Mucosa of stomach (tissue), 1 donor: ENCODE results near the gene LRP1-AS.
"Not testable (repeated sequence)": the region's sequence is repeated elsewhere in the genome, so short reads cannot be mapped to it uniquely, and the experiment has no call there.

Source experiments
- H3K27me3 ChIP-seq: one replicate; pipeline ENCODE4 v1.7.0; 2013; ENCODE audit warnings: mild to moderate bottlenecking, low read length; ENCODE audit not compliant: control insufficient read depth, insufficient read depth
- H3K36me3 ChIP-seq: one replicate; pipeline ENCODE4 v1.7.0; 2013; ENCODE audit warnings: low read length; ENCODE audit not compliant: control insufficient read depth, insufficient read depth
- H3K4me1 ChIP-seq: one replicate; pipeline ENCODE4 v1.7.0; 2013; ENCODE audit warnings: mild to moderate bottlenecking, low read length; ENCODE audit not compliant: control insufficient read depth, insufficient read depth
- H3K4me3 ChIP-seq: one replicate; pipeline ENCODE4 v1.7.0; 2013; ENCODE audit warnings: low read length
- H3K9ac ChIP-seq: one replicate; pipeline ENCODE4 v1.7.0; 2013; ENCODE audit warnings: mild to moderate bottlenecking, low read length, moderate library complexity
- H3K9me3 ChIP-seq: one replicate; pipeline ENCODE4 v1.7.0; 2013; ENCODE audit warnings: mild to moderate bottlenecking, low read length, moderate library complexity; ENCODE audit not compliant: control insufficient read depth
- donor health status: Pancreatic carcinoma.

LRP1-AS gene

GRCh38 chr12:57120718-57121117, 26.7 kb downstream of the LRP1-AS start:
- H3K9me3 ChIP-seq, result not testable (repeated sequence)

DNA sequence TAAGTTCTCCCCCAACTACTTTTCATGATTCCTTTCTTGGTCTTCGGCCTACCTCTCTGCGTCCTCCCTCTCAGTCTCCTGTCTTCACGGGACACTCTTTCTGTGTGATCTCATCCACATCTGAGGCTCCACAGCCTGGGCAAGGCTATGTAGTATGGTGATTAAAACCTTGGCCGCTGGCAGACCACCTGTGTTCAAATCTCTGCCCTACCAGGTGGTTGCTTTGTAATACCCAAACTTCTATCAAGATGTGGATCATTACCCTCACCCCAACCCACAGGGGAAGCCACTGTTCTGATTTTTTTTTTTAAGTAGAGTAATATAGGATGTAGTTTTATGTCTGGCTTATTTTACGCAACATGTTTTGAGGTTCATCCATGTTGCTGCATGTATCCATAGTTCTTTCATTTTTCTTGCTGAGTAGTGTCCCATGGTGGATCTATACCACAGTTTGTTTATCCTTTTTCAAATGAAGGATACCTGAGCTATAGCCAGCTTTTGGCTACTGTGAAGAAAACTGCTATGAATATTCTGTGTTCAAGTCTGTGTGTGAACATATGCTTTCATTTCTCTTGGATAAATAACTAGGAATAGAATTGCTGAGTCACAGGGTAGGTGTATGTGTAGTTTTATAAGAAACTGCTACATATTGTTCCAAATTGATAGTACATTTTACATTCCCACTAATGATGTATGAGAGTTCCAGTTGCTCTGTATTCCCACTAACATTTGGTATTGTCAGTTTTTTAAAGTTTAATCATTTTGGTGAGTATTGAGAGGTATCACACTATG, 27.9 kb downstream of the LRP1-AS start:
- no peak overlapping the region for H3K4me3 ChIP-seq
- no peaks in the 10 kb centered on the region for H3K36me3 ChIP-seq
- no peaks in the 10 kb centered on the region for H3K9me3 ChIP-seq
- no peaks in the 10 kb centered on the region for H3K4me1 ChIP-seq
- H3K9ac ChIP-seq, result no peak overlapping the region
- H3K27me3 ChIP-seq, result no peaks in the 10 kb centered on the region

More at GRCh38 chr12:57120718-57121117, 26.7 kb downstream of the LRP1-AS start:
- not testable (repeated sequence) for H3K4me1 ChIP-seq, H3K9ac ChIP-seq, H3K27me3 ChIP-seq, H3K4me3 ChIP-seq, H3K36me3 ChIP-seq

- Histone ChIP-seq H3K4me1 (no peaks in the 10 kb centered on the region), H3K9ac (no peak overlapping the region), H3K9me3 (no peaks in the 10 kb centered on the region), H3K4me3 (no peak overlapping the region), H3K36me3 (no peaks in the 10 kb centered on the region), H3K27me3 (no peaks in the 10 kb centered on the region)
These were observed 28.6 kb downstream of the LRP1-AS start for GRCh38 chr12:57118711-57119271.

DNA sequence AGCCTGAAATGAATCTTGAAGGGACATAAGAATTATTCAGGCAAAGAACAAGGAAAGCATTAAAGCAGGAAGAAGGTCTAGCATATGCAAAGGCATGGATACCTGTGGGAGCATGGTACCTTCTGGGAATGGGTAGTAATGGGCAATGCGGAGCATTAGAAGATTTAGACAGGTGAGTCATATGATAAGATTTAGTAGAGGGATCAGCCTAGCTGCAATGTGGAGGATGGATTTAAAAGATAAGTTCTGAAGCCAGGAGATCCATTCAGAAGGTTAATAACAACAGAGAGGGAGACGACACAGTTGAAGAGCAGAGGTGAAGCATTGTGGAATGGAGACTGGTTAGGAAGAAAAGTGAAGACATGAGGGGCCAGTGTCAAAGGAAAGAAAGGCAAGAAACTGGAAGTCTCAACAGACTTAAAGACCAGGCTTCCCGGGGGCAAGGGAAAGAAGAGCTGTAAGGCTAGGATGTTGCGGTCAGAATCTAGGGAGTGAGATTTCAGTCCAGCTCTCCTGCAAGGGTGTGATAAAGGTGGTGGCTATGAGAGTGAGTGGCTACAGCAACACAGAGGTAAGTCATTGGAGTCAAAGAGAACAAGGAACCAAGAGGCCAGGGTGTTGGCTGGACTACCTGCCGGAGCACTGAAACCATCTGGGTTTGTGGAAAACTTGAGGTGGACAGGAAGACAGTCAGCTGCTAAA, 30.7 kb downstream of the LRP1-AS start:
- Histone ChIP-seq H3K9ac (no peak overlapping the region), H3K4me1 (peaks cover 6% of the 10 kb centered on the region)

DNA sequence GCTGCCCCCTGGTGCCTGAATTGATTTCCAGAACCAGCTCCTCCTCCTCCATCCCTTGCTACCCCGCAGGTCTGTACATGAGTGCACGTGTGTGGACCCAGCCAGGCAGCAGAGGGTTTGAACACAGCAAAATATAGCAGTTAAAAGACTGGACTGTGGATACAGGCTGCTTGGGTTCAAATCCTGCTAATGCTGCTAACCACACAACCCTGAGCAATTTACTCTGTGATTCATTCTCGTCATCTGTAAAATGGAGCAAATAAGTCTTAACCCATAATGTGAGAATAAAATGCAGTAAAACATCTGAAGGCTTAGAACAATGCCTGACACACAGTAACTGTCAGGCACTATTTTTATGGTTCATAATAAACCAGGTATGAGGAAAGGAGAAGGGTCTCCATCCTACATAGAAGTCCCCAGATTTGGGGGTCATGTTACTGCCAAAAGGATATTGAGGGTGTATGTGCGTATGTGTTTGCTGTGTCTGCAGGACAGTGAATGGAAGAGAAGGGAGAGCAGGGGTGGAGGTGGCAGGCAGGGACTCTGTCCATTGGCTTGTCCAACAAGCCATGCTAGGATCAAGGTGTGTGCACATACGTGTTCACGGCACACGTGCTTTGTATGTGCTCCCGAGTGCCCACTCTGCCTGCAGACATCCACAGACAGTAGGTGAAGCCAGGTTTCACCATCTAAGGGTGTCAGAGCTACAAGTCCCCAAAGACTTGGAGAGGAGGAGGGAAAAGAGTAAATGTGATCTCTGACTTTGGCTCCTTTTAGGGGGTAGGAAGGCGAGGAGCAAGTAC, 34.7 kb downstream of the LRP1-AS start:
- Histone ChIP-seq H3K4me3 (peak overlapping the region; percentile 97), H3K27me3 (no peaks in the 10 kb centered on the region), H3K36me3 (no peaks in the 10 kb centered on the region), H3K9me3 (no peaks in the 10 kb centered on the region), H3K4me1 (peaks cover 25% of the 10 kb centered on the region), H3K9ac (peak overlapping the region; percentile 99)

More for the DNA sequence above, 30.7 kb downstream of the LRP1-AS start:
- H3K27me3 ChIP-seq, result no peaks in the 10 kb centered on the region
- H3K4me3 ChIP-seq, result no peak overlapping the region
- no peaks in the 10 kb centered on the region for H3K9me3 ChIP-seq
- H3K36me3 ChIP-seq, result no peaks in the 10 kb centered on the region

- H3K4me1 ChIP-seq, result peaks cover 32% of the 10 kb centered on the region
- H3K27me3 ChIP-seq, result no peaks in the 10 kb centered on the region
- H3K4me3 ChIP-seq, result peak within 1 kb of the TSS; percentile 97
- H3K36me3 ChIP-seq, result peaks cover 7% of the 10 kb centered on the region
- peak within 1 kb of the TSS; percentile 99 for H3K9ac ChIP-seq
- H3K9me3 ChIP-seq, result no peaks in the 10 kb centered on the region
These were observed 36.2 kb downstream of the LRP1-AS start, which contains the start of gene STAT6 for GRCh38 chr12:57111031-57111734. TSS of gene STAT6 (minus strand) at chr12:57111362. CDS start at chr12:57108278, 3,084 bp downstream.

- peaks cover 16% of the 10 kb centered on the region for H3K36me3 ChIP-seq
These were observed 37.1 kb downstream of the LRP1-AS start for GRCh38 chr12:57110104-57111030.

GRCh38 chr12:57109207-57110103, 38.0 kb downstream of the LRP1-AS start:
- Histone ChIP-seq H3K9ac (peak overlapping the region; percentile 99), H3K27me3 (no peaks in the 10 kb centered on the region), H3K4me3 (peak overlapping the region; percentile 97), H3K36me3 (peaks cover 20% of the 10 kb centered on the region), H3K9me3 (no peaks in the 10 kb centered on the region), H3K4me1 (peaks cover 32% of the 10 kb centered on the region)

More at GRCh38 chr12:57110104-57111030, 37.1 kb downstream of the LRP1-AS start:
- Histone ChIP-seq H3K9ac (peak overlapping the region; percentile 99), H3K9me3 (no peaks in the 10 kb centered on the region), H3K4me1 (peaks cover 32% of the 10 kb centered on the region), H3K27me3 (no peaks in the 10 kb centered on the region), H3K4me3 (peak overlapping the region; percentile 97)

GRCh38 chr12:57107456-57108155, 39.8 kb downstream of the LRP1-AS start:
- no peaks in the 10 kb centered on the region for H3K9me3 ChIP-seq
- peaks cover 32% of the 10 kb centered on the region for H3K4me1 ChIP-seq
- peak overlapping the region; percentile 24 for H3K9ac ChIP-seq
- no peak overlapping the region for H3K4me3 ChIP-seq
- peaks cover 27% of the 10 kb centered on the region for H3K36me3 ChIP-seq
- no peaks in the 10 kb centered on the region for H3K27me3 ChIP-seq
